GM21390 (cell line): ENCODE results near the gene GNPNAT1.
A peak's percentile ranks its signal among the peaks of the same experiment; 100 is the strongest.

Experiments used
- ATAC-seq: cut with Tn5 transposase; IDR thresholded peaks from one replicate; pipeline ENCODE4 v1.9.1; 2021; ENCODE audit not compliant: unreplicated experiment

Gene GNPNAT1

DNA sequence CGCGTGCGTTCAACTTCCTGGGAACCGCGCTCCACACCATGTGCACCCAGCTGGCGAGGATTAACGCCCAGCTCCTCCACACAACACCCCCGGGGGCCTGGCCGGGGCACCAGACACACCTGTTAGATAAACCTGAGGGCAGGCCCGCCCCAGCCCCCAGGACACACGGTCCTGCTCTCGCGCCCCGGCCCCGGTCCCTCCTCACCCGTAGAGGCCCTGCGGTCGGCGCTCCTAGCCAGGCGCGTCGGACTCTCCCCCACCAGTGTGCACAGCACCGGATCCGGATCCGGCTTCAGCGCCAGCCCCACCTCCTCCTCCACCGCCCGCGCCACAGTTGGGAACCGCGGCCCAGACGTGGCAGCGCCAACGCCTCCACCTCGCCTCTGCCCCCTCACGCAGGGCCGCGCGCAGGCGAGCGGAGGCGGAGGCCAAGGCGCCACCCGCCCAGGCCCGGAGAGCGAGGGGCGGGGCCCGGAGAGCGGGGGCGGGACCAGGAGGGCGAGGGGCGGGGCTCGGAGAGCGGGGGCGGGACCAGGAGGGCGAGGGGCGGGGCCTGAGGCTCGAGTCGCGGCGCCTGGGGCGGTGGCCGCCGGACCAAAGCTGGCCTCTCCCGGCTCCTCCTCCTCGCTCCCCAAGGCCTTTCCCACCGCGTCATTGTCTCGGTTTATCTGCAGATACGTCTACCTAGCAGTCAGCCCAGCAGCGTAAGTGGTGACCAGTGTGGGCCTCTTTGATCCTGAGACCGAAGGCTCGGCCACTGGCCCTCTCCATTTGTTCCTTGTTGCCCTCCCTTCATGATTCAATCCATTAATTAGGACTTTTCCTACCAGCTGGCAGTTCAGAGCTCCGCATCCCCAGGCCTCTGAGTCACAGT is at the start of gene GNPNAT1:
Gene GNPNAT1, minus strand, starts transcription at position 385 of the 874 bp plus-strand sequence. CDS start 6,957 bp downstream, outside the sequence.
- peak; percentile 91 for ATAC-seq

DNA sequence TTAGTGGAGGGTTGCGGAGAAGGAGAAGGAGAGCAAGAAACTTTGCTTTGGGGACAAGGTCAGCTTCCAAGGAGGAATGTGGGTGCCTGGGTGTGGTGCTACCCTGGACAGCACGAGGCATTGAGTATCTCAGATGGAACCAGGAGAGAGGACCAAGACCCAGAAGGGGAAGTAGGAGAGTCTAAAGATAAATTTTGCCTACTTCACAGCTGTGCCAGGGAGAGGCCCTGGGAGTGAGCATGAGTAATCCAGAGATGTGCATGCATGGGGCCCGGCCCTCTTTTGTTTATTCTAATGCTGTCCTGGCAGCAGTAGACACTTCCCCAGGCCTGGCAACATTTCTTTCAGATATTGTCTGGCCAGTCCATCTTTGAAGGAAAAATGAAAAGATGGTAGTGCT is 49.5 kb upstream of the GNPNAT1 start:
- ATAC-seq, result no peak

DNA sequence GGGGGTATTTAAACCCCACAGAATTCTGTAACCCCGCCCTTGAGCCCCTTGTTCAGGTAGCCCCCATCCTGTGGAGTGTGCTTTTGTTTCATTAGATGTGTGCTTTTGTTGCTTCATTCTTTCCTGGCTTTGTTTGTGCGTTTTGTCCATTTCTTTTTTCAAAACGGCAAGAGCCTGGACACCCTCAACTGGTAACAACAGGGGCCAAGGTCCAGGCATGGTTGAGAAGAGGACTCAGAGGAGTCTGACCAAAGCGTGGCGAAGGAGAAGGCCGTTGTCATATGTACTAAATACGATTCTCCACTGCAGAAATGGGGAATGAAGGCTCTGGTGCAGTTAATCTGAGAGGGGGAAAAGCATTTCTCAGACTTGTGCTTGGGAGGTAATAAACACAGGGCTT is 46.0 kb upstream of the GNPNAT1 start:
- no peak for ATAC-seq

DNA sequence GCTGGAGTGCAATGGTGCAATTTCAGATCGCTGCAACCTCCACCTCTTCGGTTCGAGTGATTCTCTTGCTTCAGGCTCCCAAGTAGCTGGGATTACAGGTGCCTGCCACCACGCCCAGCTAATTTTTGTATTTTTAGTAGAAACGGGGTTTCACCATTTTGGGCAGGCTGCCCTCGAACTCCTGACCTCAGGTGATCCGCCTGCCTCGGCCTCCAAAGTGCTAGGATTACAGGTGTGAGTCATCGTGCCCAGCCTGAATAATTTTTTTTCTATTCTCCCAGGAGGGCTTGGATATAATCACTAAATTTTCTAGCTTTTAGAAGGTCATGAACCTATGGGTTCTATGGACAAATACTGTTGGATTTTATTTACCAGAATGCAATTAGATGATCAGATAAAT is 44.7 kb upstream of the GNPNAT1 start:
- no peak for ATAC-seq

DNA sequence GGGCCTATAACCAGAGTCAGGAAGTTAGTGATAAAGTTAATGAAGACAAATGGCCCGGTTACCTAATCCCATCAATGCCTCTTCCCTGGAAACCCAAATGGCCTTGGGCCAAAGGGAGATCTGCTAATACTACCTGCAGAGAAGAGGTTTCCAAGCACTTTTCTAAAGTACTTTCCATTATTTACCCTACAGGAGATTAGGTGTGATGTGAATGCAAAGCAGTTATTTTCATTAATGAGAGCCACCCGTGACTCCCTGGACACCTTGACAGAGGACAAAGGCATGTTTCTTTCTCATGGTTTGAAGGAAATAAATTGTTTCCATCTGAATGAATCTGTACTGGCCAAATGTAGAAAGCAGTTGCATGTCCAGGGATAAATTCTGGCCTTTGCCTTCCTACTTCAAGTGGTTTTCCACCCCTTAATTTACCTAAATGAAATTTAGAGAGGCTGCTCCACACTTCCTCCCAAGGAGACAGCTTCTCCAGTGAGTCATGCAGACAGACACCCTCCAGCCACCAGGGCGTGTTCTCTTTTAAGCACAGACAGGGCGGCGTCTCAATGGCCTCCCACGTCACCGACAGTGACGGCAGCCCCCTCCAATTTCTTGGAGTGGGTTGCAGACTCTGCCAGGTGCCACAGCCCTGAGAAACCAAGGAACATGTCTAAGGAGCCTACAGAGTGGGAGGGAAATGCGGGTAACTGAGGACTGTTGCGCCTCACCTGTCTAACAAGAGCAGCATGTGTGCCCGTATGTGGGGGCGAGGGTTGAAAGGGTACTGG is 43.9 kb upstream of the GNPNAT1 start:
- no peak for ATAC-seq

DNA sequence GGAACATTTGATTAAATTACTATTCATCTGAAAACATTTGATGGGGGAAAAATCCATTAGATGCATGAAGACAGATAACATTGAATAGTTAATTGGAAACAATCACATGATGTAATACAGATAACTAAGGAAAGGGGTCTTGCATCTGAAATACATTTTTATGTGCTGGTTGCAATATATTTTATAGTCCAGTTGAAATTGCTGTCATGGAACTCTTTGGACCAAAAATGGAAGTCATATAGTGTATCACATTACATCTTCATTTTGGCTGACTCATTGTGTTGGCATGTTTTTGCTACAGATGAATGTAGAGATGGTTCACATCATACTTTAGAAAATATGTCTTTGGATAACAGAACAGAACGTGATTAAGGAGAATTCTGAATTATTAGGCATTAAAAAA is 43.0 kb upstream of the GNPNAT1 start:
- no peak for ATAC-seq

DNA sequence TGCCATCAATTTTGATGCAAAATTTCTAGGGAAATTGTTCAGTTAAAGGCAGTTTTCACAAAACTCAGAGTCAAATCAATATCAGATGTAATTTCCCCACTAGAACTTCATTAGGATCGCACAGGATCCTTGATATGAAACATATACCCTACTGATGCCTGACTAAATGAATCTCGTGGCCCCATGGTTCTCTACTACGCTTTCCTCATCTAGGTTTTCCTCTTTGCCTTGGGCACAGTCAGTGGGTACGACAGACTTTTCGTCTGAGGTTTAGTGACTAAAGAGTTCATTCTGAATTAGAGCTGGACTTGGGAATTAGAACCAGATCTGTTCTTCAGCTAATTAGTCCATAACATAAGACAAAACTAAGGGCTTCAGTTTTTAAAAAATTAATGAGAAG is 42.5 kb upstream of the GNPNAT1 start:
- ATAC-seq, result no peak

DNA sequence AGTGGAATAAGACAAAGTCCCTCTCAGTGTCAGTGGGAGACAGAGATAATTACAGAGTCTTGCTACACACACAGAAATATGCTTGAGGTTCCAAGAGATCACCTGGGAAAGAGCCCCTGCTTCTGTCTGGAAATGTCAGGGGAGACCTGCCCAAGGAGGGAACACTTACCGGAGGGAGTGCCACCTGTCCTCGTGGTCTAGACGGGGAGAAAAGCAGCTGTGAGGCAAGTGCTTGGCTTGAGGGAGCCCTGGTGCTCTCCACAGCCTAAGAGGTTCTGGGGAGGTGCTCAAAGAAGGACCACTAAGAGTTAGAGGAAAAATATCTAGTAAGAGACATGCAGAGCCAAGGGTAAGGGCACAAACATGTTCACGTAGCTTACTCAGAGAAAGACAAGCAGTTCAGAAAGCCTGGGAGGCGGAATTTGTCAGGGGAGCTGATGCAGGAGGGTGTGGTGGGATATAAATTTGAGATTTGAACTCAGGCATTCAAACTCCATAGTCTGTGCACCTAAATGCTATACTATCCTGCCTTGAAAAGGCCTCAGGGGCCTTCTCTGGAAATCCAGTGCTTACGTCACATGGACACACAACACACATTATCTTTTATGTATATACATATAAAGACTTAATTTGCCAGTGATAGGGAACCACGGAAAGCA is 38.2 kb upstream of the GNPNAT1 start:
- ATAC-seq, result no peak

DNA sequence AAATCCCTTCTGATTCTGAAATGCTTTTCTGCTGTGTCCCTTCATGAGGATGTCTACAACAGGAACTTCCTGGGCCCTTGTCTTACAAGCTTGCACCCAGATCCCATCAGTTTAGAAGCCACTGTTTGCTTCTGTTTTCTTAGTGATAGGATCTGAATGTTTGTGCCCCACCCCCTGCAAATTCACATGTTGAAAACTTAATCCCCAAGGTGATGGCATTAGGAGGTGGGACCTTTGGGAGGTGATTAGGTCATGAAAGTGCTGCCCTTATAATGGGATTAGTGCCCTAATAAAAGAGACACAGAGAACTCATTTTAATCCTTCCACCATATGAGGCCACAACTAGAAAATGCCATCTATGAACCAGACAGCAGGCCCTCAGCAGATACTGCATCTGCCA is 36.0 kb upstream of the GNPNAT1 start:
- ATAC-seq, result no peak

DNA sequence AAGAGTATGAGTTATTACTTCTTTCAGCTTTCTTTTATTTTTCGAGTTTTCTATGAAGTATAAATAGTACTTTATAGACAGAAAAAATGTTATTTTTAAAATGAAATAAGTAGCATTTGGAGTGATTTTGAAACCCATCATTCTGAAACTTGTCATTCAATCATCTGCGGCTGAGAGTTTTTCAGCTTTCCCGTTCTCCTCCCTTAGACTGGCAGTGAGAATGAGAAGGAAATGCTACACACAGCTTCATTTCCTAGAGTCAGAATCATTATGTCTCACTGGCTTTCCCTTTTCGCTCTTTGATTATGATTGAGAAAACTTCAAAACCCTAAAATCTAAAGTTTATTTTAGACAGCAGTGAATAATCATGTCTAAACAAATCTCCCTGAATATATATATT is 33.7 kb upstream of the GNPNAT1 start:
- no peak for ATAC-seq

DNA sequence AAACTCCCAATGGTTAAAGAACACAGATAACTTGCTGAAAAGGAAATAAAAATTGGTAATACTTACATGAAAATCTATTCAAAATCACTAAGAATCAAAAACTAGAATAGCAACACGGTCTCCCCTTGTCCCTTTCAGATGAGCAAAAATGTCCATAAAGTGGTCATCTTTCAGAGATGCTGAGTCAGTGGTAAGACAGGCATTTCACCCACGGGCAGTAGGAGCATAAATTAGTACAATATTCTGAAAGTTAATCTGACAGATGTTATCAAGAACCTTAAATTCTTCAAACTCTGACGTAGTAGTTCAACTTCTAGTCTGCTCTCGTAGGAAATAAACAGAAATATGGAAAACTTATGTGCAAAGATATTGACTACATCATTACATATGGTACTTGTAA is 33.1 kb upstream of the GNPNAT1 start:
- ATAC-seq, result no peak

DNA sequence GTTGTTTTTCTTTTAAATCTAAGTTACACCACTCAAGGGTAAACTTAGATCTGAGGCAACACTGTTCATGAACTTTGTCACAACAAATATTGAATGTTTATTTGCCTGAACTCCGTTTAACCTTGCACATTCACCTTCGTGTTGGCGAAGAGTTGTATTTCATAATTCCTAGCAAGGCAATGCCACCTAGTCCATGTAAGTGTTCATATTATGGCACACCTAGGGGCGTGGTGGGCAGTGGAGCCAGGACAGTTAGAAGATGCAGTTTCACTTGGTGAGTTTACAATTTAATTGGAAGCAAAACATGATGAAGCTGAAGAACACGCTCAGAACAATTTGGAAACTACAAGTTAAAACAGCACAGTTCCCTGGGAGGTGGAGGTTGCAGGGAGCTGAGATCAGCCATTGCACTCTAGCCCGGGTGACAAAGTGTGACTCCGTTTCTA is 30.4 kb upstream of the GNPNAT1 start:
- no peak for ATAC-seq

DNA sequence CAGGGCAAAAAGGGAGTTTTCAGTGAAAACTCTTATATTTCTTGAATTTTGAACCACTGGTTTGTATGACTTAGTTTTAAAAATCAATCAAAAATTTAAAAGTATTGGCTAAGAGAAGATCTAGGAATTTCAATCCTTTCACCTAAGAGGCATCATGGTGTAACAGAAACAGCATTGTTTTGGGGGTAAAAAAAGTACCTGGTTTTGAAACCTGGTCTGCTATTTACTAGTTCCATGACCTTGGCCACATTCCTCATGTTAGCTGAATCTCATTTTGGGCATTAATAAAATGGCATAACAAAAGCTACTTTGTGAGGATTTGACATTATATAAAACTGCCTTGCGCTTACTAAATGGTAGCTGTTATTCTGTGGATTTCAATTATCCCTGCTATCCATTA is 16.7 kb upstream of the GNPNAT1 start:
- no peak for ATAC-seq

DNA sequence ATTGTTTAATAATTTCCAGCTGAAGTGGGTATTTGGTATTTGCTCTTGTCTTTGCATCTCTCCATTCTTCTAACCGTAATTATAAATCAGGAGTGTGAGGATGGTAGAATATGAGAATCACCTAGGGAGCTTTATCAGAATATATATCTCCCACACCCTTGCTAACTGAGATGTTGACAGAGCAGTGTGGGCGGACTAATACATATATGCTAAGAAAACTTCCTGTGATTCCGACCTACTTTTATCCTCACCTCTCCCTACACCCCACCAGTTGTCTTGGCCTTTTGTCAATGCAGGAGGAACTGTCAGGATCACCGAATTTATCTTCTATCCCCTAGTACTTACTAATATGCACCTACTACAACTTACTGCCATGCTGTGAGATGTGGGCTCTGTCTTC is 14.7 kb upstream of the GNPNAT1 start:
- no peak for ATAC-seq

DNA sequence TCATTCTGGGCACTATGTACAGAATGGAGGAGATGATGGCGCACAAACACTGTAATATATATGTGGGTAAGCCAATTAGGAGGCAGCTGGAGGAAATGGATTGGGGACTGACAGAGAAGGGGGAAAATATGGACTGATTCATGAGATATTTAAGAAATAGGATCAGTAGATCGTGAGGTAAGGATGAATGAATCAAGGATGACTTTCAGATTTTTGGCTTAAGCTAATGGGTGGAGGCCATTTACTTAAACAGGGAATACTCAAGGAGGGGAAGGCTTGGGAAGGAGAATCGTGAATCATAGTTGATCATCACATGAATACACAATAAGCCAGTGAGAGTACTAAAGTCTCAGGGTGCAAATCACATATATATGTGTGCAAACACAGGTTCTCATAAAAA is 11.2 kb upstream of the GNPNAT1 start:
- no peak for ATAC-seq

DNA sequence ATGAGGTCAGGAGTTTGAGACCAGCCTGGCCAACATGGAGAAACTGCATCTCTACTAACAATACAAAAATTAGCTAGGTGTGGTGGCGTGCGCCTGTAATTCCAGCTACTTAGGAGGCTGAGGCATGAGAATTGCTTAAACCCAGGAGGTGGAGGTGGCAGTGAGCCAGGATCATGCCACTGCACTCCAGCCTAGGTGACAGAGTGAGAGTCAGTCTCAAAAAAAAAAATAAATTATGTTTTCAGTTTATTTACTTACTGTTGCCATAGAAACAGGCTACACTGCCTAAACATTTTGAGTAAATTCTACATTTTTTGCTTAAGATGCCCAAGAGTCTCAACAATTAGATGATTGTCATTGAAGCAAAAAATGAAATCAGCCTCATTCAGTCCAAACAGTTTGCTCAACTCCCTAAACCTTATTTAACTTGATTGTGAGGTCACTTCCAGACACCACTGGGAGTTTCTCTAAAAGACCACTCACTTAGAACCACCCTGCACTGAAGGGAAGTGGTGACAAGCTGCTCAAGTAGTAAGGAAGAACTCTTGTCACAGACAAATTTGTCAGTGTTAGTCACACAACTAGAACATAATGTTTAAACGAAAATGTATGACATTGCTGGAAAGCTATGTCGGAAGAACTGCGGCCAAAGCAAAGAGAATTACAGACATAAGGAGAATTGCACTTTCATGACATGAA is 9.8 kb upstream of the GNPNAT1 start:
- no peak for ATAC-seq

DNA sequence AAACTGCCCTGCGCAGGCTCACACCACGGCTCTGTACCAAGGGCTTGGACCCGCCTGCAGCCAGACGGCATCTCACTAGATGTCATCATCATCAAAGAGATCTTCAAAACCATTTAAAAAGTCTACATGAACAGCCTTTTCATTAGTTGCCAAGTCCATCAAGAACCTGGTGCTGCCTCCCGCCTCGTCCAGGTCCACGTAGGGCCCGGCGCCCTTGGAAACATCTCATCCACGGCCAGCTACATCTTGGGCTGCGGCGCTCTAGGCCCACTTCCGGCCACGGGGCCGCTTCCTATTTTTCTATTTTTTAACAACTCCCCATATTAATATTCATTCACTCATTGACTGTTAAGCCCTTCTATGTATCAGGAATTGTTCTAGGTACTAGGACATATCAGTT is 7.4 kb upstream of the GNPNAT1 start:
- no peak for ATAC-seq

DNA sequence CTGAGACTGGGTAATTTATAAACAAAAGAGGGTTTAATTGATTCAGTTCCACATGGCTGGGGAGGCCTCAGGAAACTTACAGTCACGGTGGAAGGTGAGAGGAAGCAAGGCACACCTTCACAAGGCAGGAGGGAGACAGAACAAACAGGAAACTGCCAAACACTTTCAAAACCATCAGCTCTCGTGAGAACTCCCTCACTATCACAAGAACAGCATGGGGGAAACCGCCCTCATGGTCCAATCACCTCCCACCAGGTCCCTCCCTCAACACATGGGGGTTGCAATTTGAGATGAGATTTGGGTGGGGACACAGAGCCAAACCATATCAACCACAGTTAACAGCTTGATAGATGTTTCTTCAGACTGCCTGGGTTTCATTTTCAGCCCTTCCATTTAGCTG is 6.2 kb upstream of the GNPNAT1 start:
- ATAC-seq, result no peak

DNA sequence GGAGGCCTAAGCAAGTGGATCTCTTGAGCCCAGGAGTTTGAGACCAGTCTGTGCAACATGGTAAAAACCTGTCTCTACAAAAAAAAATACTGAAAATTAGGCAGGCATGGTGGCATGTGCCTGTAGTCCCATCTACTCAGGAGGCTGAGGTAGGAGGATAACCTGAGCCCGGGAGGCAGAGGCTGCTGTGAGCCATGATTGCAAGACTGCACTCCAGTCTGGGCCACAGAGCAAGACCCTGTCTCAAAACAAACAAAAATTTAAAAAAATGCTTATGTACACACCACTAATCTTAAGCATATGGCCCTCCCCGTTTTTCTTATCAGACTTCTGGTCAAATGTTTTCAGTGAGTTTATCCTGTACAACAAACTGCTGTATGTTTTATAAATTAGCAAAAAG is 1.7 kb upstream of the GNPNAT1 start:
- ATAC-seq, result no peak

DNA sequence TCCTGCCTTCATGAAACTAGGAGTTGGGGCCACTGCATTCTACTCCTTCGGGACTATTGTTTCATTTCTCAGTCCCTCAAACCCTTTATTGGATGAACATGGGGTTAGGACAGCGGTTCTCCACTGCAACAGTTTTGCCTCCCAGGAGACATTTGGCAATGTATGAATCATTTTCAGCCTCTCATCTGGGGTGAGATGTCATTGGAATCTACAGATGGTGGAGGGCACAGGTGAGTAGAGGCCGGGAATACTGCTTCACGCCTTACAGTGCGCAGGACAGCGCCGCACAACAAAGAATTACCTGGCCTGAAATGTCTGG is 649 bp upstream of the GNPNAT1 start:
- no peak for ATAC-seq

DNA sequence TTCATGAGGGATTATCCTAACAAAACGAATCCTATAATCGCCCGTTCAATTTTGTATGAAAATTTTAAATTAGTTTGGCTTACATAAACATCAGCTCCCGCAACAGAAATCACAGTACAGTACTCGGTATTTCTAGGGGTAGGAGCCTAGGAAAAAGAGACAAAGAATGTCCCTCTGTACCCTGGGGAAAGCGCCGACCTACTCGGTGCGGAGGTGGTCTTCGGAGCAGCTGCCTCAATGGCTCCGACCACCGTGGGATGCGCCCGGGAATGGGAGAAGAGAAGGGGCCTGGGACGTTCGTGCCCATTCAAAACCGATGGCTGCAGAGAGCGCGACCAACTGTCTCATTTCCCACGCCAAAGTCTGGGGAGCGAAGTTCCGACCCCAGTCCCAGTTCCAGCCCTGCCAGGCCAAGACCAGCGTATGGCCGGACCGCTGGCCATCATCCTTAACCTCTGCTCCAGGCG is 618 bp downstream of the GNPNAT1 start:
- no peak for ATAC-seq
